Ovary (tissue), 9 donors: ENCODE results near the gene CLPSL2. TPM values are rescaled to one million over a fixed set of nuclear protein-coding genes. Genes with fewer than 3 reads are reported as not detected.

Experiments
- DNase-seq, 5 donors: peaks; one replicate each; pipeline ENCODE4 v3.0.0-alpha.2; 2019 to 2020
- H3K27ac ChIP-seq, 2 donors: fragments of 200-600 bp; one replicate each; pipeline versions ENCODE4 v1.5.1 to v1.8.0; 2019 to 2022
- H3K27me3 ChIP-seq: fragments of 200-600 bp; one replicate; pipeline ENCODE4 v1.8.0; 2022
- H3K36me3 ChIP-seq: fragments of 200-600 bp; sonication (generic); one replicate; pipeline ENCODE4 v1.5.1; 2019
- H3K4me1 ChIP-seq: one replicate; pipeline ENCODE4 v1.8.1; 2013; ENCODE audit warnings: mild to moderate bottlenecking, moderate library complexity; ENCODE audit not compliant: insufficient read depth
- H3K4me3 ChIP-seq: fragments of 200-600 bp; sonication (generic); one replicate; pipeline ENCODE4 v1.5.1; 2017
- H3K9me3 ChIP-seq, 2 donors: fragments of 200-600 bp in 1 of 2; sonication (generic) in 1 of 2; one replicate each; pipeline versions ENCODE4 v1.5.1 to v1.8.1; 2013 to 2019; ENCODE audit warnings: mild to moderate bottlenecking in 1 of 2, moderate library complexity in 1 of 2
- CTCF ChIP-seq, 3 donors: fragments of 450-650 bp in 2 of 3; fragments of 200-600 bp in 1 of 3; IDR thresholded peaks; one replicate each; pipeline versions ENCODE4 v1.5.1 to v1.8.0; 2016 to 2022; ENCODE audit warnings: antibody characterized with exemption in 3 of 3, mild to moderate bottlenecking in 1 of 3
- EP300 ChIP-seq: sonication (generic); formaldehyde crosslinking; IDR thresholded peaks from one replicate; pipeline ENCODE4 v1.6.1; 2017; ENCODE audit warnings: antibody characterized with exemption
- POLR2A ChIP-seq: fragments of 450-650 bp; IDR thresholded peaks from one replicate; pipeline ENCODE4 v1.6.1; 2017; ENCODE audit warnings: antibody characterized with exemption, mild to moderate bottlenecking, moderate library complexity
- WGBS, 3 donors: extraction: QIAGEN DNeasy Blood & Tissue Kit in 1 of 3; methylation state at CpG; one replicate each; pipeline versions ENCODE4 v1.1.5 to v1.1.7; 2013 to 2017; 5-methylcytosine and 5-hydroxymethylcytosine counted together
- intact Hi-C, 4 donors: fragments of 100-400 bp; cut with DNase I; formaldehyde crosslinking; loops; one replicate each; pipeline versions ENCODE4 v1.11.0 to v1.15.1; 2022 to 2023
- polyA plus RNA-seq, 2 donors: library from polyadenylated mRNA; stranded (reverse); fragments of 200-250 nt in 1 of 2; fragments of 350-450 nt in 1 of 2; fragmentation: Illumina TruSeq in 1 of 2; extraction: RNeasy Lipid Tissue Mini Kit (QIAGEN cat#74804) in 1 of 2; gene quantifications; one replicate each; pipeline ENCODE4 v1.2.3, GENCODE V29; 2013 to 2014
- total RNA-seq, 7 donors: library from RNA; depleted of rRNA in 2 of 7; stranded (reverse); fragments of >200 nt in 2 of 7; fragmentation: NEBNext Ultra II Directional in 3 of 7; extraction: Animal tissue kit (Norgen Biotek cat#: 25700) in 3 of 7; gene quantifications; one replicate each; pipeline versions ENCODE4 v1.1.0 to v1.2.4, GENCODE V29; 2016 to 2023
- donor health status: DM: no; HTN: no; CAD: no; lungs with moderate emphysema.
- donor health status: DM: no; HTN: no; CAD: no.
- donor health status: Bipolar disorder and iron deficiency.
- donor health status: DM: yes; HTN: yes; CAD: no.
- donor health status: DM: no; HTN: no; CAD: no.
- donor health status: DM: yes; HTN: yes; CAD: no.

CLPSL2 gene
- total and polyA plus RNA-seq, 9 donors = not detected

GRCh38 chr6:35823601-35824000, 47.2 kb downstream of the CLPSL2 start:
- Histone ChIP-seq H3K27ac (no peak overlapping the region), H3K9me3 (no peaks in the 10 kb centered on the region), H3K4me3 (no peak overlapping the region), H3K36me3 (no peaks in the 10 kb centered on the region), H3K27me3 (no peaks in the 10 kb centered on the region), H3K4me1 (no peaks in the 10 kb centered on the region)
- no peak for DNase-seq
- intact Hi-C loops = no loop called here
- TF ChIP-seq CTCF (IDR thresholded peaks at IDR 0.05) = no peak
- TF ChIP-seq POLR2A = no peak
- TF ChIP-seq EP300 = no peak
- 86 to 94% (median 90%) methylated on average over 2 of the region's 2 CpGs for WGBS, 3 donors

GRCh38 chr6:35824552-35825192, 48.3 kb downstream of the CLPSL2 start:
- DNase-seq = no peak
- no peak for TF ChIP-seq POLR2A
- TF ChIP-seq CTCF (IDR thresholded peaks at IDR 0.05) = no peak
- TF ChIP-seq EP300 = no peak
- Histone ChIP-seq H3K4me3 (no peak overlapping the region), H3K27me3 (no peaks in the 10 kb centered on the region), H3K9me3 (no peaks in the 10 kb centered on the region), H3K27ac (no peak overlapping the region), H3K36me3 (no peaks in the 10 kb centered on the region), H3K4me1 (no peaks in the 10 kb centered on the region)
- intact Hi-C loops = no loop called here
- 83 to 87% (median 84%) methylated on average over 5 of the region's 5 CpGs for WGBS, 3 donors

Other genes starting within 250 kb of the CLPSL2 start
- gene FKBP5, start 87.7 kb upstream of the CLPSL2 start, total RNA-seq = 100 to 1,000 TPM in 5 of 7 donors, 10 to 100 TPM in 2; 36.2 to 231 (median 142) TPM
- 100 to 1,000 TPM in 1 of 2 donors, 10 to 100 TPM in 1; 69.2 to 166 TPM for gene FKBP5, start 87.7 kb upstream of the CLPSL2 start, polyA plus RNA-seq
- 1 to 10 TPM in 4 of 7 donors, under 1 TPM in 3; 0.34 to 1.9 (median 1.0) TPM for gene ARMC12, start 39.6 kb upstream of the CLPSL2 start, total RNA-seq
- gene ARMC12, start 39.6 kb upstream of the CLPSL2 start, polyA plus RNA-seq = 1 to 10 TPM in 1 of 2 donors, under 1 TPM in 1; 0.97 to 1.3 TPM
- not detected for gene CLPSL1, start 4.4 kb downstream of the CLPSL2 start, total RNA-seq
- not detected for gene CLPSL1, start 4.4 kb downstream of the CLPSL2 start, polyA plus RNA-seq
- gene CLPS, start 20.7 kb downstream of the CLPSL2 start, total RNA-seq = 10 to 100 TPM in 2 of 7 donors, 1 to 10 TPM in 1, not detected in 4; 3.1 to 16.0 (median 10.2) TPM
- not detected for gene CLPS, start 20.7 kb downstream of the CLPSL2 start, polyA plus RNA-seq
- not detected for gene LHFPL5, start 28.8 kb downstream of the CLPSL2 start, total RNA-seq
- not detected for gene LHFPL5, start 28.8 kb downstream of the CLPSL2 start, polyA plus RNA-seq
- gene SRPK1, start 144.5 kb downstream of the CLPSL2 start, total RNA-seq = 10 to 100 TPM; 21.1 to 28.4 (median 23.5) TPM
- gene SRPK1, start 144.5 kb downstream of the CLPSL2 start, polyA plus RNA-seq = 10 to 100 TPM in 1 of 2 donors, 1 to 10 TPM in 1; 7.3 to 18.5 TPM
- under 1 TPM in 3 of 7 donors, not detected in 4; 0.10 to 0.17 (median 0.12) TPM for gene SLC26A8, start 248.0 kb downstream of the CLPSL2 start, total RNA-seq
- under 1 TPM; 0.07 to 0.10 TPM for gene SLC26A8, start 248.0 kb downstream of the CLPSL2 start, polyA plus RNA-seq